ENCODE results near the gene ECE1.

DNA sequence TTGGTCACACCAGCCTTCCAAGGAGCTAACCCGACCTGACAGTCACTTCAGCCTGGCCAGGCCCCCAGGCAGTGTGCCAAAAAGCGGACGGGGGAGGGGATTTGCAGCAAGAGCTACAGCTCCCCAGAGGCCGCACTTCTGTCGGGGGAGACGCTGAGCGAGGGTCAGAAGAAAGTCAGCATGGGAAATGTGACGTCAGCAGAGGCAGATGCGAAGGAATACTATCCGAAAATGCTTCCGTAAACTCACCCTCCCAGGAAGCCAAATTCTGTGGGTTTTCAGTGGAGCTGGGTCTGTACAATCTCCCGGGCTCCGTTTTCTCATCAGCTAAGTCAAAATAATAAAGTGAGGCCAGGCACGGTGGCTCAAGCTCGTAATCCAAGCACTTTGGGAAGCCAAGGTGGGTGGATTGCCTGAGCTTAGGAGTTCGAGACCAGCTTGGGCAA lies 28.5 kb upstream of the ECE1 start:
- TF ChIP-seq, protein P1, sequence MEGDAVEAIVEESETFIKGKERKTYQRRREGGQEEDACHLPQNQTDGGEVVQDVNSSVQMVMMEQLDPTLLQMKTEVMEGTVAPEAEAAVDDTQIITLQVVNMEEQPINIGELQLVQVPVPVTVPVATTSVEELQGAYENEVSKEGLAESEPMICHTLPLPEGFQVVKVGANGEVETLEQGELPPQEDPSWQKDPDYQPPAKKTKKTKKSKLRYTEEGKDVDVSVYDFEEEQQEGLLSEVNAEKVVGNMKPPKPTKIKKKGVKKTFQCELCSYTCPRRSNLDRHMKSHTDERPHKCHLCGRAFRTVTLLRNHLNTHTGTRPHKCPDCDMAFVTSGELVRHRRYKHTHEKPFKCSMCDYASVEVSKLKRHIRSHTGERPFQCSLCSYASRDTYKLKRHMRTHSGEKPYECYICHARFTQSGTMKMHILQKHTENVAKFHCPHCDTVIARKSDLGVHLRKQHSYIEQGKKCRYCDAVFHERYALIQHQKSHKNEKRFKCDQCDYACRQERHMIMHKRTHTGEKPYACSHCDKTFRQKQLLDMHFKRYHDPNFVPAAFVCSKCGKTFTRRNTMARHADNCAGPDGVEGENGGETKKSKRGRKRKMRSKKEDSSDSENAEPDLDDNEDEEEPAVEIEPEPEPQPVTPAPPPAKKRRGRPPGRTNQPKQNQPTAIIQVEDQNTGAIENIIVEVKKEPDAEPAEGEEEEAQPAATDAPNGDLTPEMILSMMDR (IDR thresholded peaks at IDR 0.05; ENCODE audit: borderline replicate concordance, extremely low read depth, low read length, poor library complexity, severe bottlenecking) = no peak
- no peak for TF ChIP-seq EZH2 (IDR thresholded peaks at IDR 0.05; ENCODE audit: borderline replicate concordance, low read depth, low read length, severe bottlenecking)

Measured in DND-41 (cell line).